ENCODE results near the gene RBPJ. TPM values are rescaled to one million over a fixed set of nuclear protein-coding genes. Genes with fewer than 3 reads are reported as not detected.
A peak's percentile ranks its signal among the peaks of the same experiment; 100 is the strongest.

The RBPJ gene
- total RNA-seq, 2 donors from 2014 or later: 71.1 to 78.0 TPM

DNA sequence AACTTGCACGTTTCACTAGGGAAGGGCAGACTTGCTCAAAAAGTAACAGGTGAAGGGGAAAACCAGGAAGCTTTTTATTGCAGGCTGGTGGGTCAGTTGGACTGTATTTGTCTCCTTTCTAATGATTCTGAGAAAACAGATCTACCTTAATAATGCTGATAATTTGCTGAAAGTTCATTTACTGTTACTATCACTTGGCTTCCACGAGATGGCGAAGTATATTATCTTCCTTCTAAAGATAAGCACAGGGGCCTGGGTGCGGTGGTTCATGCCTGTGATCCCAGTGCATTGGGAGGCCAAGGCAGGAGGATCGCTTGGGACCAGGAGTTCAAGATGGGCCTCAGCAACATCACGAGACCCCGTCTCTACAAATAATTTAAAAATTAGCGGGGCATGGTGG is 153.1 kb downstream of the RBPJ start:
- Histone ChIP-seq H3K9me3 (ENCODE audit: control insufficient read depth, low read length) (no peaks in the 10 kb centered on the region), H3K9ac (ENCODE audit: extremely low read depth, low read length, poor library complexity, severe bottlenecking) (no peak overlapping the region), H3K4me1 (ENCODE audit: control insufficient read depth, insufficient read depth, low read length) (no peaks in the 10 kb centered on the region), H3K27me3 (ENCODE audit: control insufficient read depth, insufficient read depth, low read length, poor library complexity, severe bottlenecking) (no peaks in the 10 kb centered on the region), H3K36me3 (ENCODE audit: control insufficient read depth, insufficient read depth, low read length) (no peaks in the 10 kb centered on the region), H3K27ac (ENCODE audit: low read depth, low read length) (no peak overlapping the region), H3K4me3 (ENCODE audit: low read length) (no peak overlapping the region)
- Mint-ChIP-seq H3K4me1 (peaks cover 2% of the 10 kb centered on the region), H3K36me3 (ENCODE audit: low read depth) (no peaks in the 10 kb centered on the region), H3K27ac (no peak overlapping the region), H3K4me3 (no peak overlapping the region), H3K27me3 (ENCODE audit: insufficient read depth) (no peaks in the 10 kb centered on the region), H3K9me3 (peaks cover 2% of the 10 kb centered on the region)
- DNase-seq: peak; percentile 2
- 90 to 93% methylated on average over 8 of the region's 8 CpGs for WGBS, 2 experiments (ENCODE audit: insufficient coverage in 1 of 2, insufficient read length in 1 of 2)
- TF ChIP-seq, protein P1, sequence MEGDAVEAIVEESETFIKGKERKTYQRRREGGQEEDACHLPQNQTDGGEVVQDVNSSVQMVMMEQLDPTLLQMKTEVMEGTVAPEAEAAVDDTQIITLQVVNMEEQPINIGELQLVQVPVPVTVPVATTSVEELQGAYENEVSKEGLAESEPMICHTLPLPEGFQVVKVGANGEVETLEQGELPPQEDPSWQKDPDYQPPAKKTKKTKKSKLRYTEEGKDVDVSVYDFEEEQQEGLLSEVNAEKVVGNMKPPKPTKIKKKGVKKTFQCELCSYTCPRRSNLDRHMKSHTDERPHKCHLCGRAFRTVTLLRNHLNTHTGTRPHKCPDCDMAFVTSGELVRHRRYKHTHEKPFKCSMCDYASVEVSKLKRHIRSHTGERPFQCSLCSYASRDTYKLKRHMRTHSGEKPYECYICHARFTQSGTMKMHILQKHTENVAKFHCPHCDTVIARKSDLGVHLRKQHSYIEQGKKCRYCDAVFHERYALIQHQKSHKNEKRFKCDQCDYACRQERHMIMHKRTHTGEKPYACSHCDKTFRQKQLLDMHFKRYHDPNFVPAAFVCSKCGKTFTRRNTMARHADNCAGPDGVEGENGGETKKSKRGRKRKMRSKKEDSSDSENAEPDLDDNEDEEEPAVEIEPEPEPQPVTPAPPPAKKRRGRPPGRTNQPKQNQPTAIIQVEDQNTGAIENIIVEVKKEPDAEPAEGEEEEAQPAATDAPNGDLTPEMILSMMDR (conservative IDR thresholded peaks at IDR 0.05): no peak

DNA sequence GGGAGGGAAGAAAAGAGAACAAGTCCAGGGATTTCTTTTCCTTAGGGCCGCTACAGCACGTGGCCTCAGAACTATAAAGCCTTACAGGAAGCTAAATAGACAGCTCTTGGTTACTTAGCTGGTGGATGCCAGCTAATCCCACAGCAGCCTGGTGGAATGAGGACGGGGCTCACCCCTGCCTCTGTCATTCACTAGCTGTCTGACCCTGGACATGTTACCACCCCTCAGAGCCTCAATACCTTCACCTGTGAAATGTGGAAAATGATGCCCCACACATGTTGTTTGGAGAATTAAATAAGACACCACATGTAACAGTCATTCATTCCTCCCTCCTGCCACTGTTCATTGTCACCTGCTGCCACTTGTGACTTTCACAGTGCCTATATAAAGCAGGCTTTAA is 153.7 kb downstream of the RBPJ start:
- TF ChIP-seq, protein P1 (conservative IDR thresholded peaks at IDR 0.05): no peak
- WGBS, 2 experiments (ENCODE audit: insufficient coverage in 1 of 2, insufficient read length in 1 of 2): 89 to 90% methylated on average over 2 to 3 of the region's 3 CpGs
- Mint-ChIP-seq H3K4me3 (no peak overlapping the region), H3K36me3 (ENCODE audit: low read depth) (no peaks in the 10 kb centered on the region), H3K4me1 (peaks cover 2% of the 10 kb centered on the region), H3K27me3 (ENCODE audit: insufficient read depth) (no peaks in the 10 kb centered on the region), H3K9me3 (peaks cover 2% of the 10 kb centered on the region), H3K27ac (no peak overlapping the region)
- no peak overlapping the region for H3K27ac ChIP-seq (ENCODE audit: low read depth, low read length)
- H3K4me1 ChIP-seq (ENCODE audit: control insufficient read depth, insufficient read depth, low read length): no peaks in the 10 kb centered on the region
- no peaks in the 10 kb centered on the region for H3K36me3 ChIP-seq (ENCODE audit: control insufficient read depth, insufficient read depth, low read length)
- H3K4me3 ChIP-seq (ENCODE audit: low read length): no peak overlapping the region
- no peaks in the 10 kb centered on the region for H3K9me3 ChIP-seq (ENCODE audit: control insufficient read depth, low read length)
- no peak for DNase-seq
- H3K9ac ChIP-seq (ENCODE audit: extremely low read depth, low read length, poor library complexity, severe bottlenecking): no peak overlapping the region
- H3K27me3 ChIP-seq (ENCODE audit: control insufficient read depth, insufficient read depth, low read length, poor library complexity, severe bottlenecking): no peaks in the 10 kb centered on the region

DNA sequence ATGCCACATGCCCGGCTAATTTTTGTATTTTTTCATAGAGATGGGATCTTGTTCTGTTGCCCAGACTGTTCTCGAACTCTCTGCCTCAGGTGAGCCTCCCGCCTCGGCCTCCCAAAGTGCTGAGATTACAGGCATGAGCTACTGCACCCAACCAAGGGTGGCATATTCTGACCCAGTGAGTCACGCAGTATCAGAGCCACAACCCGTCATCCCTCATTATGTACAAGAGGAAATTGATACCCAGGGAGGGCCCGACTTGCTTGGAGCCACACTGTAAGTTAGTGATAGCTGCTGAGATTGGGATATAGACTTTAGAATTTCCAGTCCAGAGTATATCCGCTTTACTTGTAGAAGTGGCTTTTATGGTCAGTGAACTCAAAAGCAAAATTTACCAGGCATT is 154.9 kb downstream of the RBPJ start:
- no peak overlapping the region for H3K4me3 Mint-ChIP-seq
- TF ChIP-seq, protein P1 (conservative IDR thresholded peaks at IDR 0.05): no peak
- Histone ChIP-seq H3K9me3 (ENCODE audit: control insufficient read depth, low read length) (no peaks in the 10 kb centered on the region), H3K9ac (ENCODE audit: extremely low read depth, low read length, poor library complexity, severe bottlenecking) (no peak overlapping the region), H3K27me3 (ENCODE audit: control insufficient read depth, insufficient read depth, low read length, poor library complexity, severe bottlenecking) (no peaks in the 10 kb centered on the region), H3K36me3 (ENCODE audit: control insufficient read depth, insufficient read depth, low read length) (no peaks in the 10 kb centered on the region), H3K27ac (ENCODE audit: low read depth, low read length) (no peak overlapping the region), H3K4me1 (ENCODE audit: control insufficient read depth, insufficient read depth, low read length) (no peaks in the 10 kb centered on the region), H3K4me3 (ENCODE audit: low read length) (no peak overlapping the region)
- H3K9me3 Mint-ChIP-seq: peaks cover 2% of the 10 kb centered on the region
- H3K27me3 Mint-ChIP-seq (ENCODE audit: insufficient read depth): no peaks in the 10 kb centered on the region
- no peaks in the 10 kb centered on the region for H3K36me3 Mint-ChIP-seq (ENCODE audit: low read depth)
- no peak for DNase-seq
- H3K27ac Mint-ChIP-seq: no peak overlapping the region
- H3K4me1 Mint-ChIP-seq: peaks cover 2% of the 10 kb centered on the region
- WGBS, 2 experiments (ENCODE audit: insufficient coverage in 1 of 2, insufficient read length in 1 of 2): 95 to 97% methylated on average over 5 to 8 of the region's 8 CpGs

All from endodermal cell (in vitro differentiated cells).